ENCODE data around the gene TEAD3.

The TEAD3 gene

GRCh38 chr6:35468181-35468979 is 28.5 kb downstream of the TEAD3 start, which contains the start of gene RPL10A:
RPL10A (plus strand) TSS chr6:35468401; CDS start chr6:35468435, 34 bp downstream.
- H3K4me3 Mint-ChIP-seq = peak within 1 kb of the TSS; percentile 97
- no peaks in the 10 kb centered on the region for H3K27me3 Mint-ChIP-seq (ENCODE audit: low read depth)
- H3K9me3 Mint-ChIP-seq = no peaks in the 10 kb centered on the region
- peaks cover 28% of the 10 kb centered on the region for H3K4me1 Mint-ChIP-seq (ENCODE audit: low read depth)
- H3K27ac Mint-ChIP-seq = peak within 1 kb of the TSS; percentile 97
- H3K36me3 Mint-ChIP-seq (ENCODE audit: low read depth) = peaks cover 38% of the 10 kb centered on the region

- H3K9me3 Mint-ChIP-seq = no peaks in the 10 kb centered on the region
- H3K36me3 Mint-ChIP-seq (ENCODE audit: low read depth) = peaks cover 37% of the 10 kb centered on the region
- H3K4me3 Mint-ChIP-seq = no peak overlapping the region
- peaks cover 21% of the 10 kb centered on the region for H3K4me1 Mint-ChIP-seq (ENCODE audit: low read depth)
- H3K27me3 Mint-ChIP-seq (ENCODE audit: low read depth) = no peaks in the 10 kb centered on the region
- peak overlapping the region; percentile 13 for H3K27ac Mint-ChIP-seq
Measured at GRCh38 chr6:35465646-35466045, 31.2 kb downstream of the TEAD3 start.

GRCh38 chr6:35463292-35463691 is 33.6 kb downstream of the TEAD3 start:
- no peaks in the 10 kb centered on the region for H3K27me3 Mint-ChIP-seq (ENCODE audit: low read depth)
- no peak overlapping the region for H3K27ac Mint-ChIP-seq
- no peaks in the 10 kb centered on the region for H3K9me3 Mint-ChIP-seq
- peaks cover 27% of the 10 kb centered on the region for H3K36me3 Mint-ChIP-seq (ENCODE audit: low read depth)
- peaks cover 7% of the 10 kb centered on the region for H3K4me1 Mint-ChIP-seq (ENCODE audit: low read depth)
- no peak overlapping the region for H3K4me3 Mint-ChIP-seq

- Mint-ChIP-seq H3K36me3 (ENCODE audit: low read depth) (peaks cover 29% of the 10 kb centered on the region), H3K27me3 (ENCODE audit: low read depth) (no peaks in the 10 kb centered on the region), H3K4me3 (no peak overlapping the region), H3K27ac (no peak overlapping the region), H3K4me1 (ENCODE audit: low read depth) (peaks cover 6% of the 10 kb centered on the region), H3K9me3 (no peaks in the 10 kb centered on the region)
Measured at GRCh38 chr6:35461270-35461669, 35.6 kb downstream of the TEAD3 start.

GRCh38 chr6:35457907-35458306 is 39.0 kb downstream of the TEAD3 start:
- H3K27me3 Mint-ChIP-seq (ENCODE audit: low read depth) = no peaks in the 10 kb centered on the region
- H3K36me3 Mint-ChIP-seq (ENCODE audit: low read depth) = peaks cover 25% of the 10 kb centered on the region
- H3K4me1 Mint-ChIP-seq (ENCODE audit: low read depth) = peaks cover 21% of the 10 kb centered on the region
- H3K4me3 Mint-ChIP-seq = no peak overlapping the region
- no peaks in the 10 kb centered on the region for H3K9me3 Mint-ChIP-seq
- no peak overlapping the region for H3K27ac Mint-ChIP-seq

- Mint-ChIP-seq H3K4me3 (peak overlapping the region; percentile 42), H3K36me3 (ENCODE audit: low read depth) (peaks cover 15% of the 10 kb centered on the region), H3K9me3 (no peaks in the 10 kb centered on the region), H3K27me3 (ENCODE audit: low read depth) (peaks cover 15% of the 10 kb centered on the region), H3K4me1 (ENCODE audit: low read depth) (peaks cover 34% of the 10 kb centered on the region), H3K27ac (no peak overlapping the region)
Measured at GRCh38 chr6:35454391-35455110, 42.3 kb downstream of the TEAD3 start.

GRCh38 chr6:35453236-35453635 is 43.6 kb downstream of the TEAD3 start:
- Mint-ChIP-seq H3K4me3 (peak overlapping the region; percentile 73), H3K4me1 (ENCODE audit: low read depth) (peaks cover 34% of the 10 kb centered on the region), H3K27me3 (ENCODE audit: low read depth) (peaks cover 15% of the 10 kb centered on the region), H3K27ac (no peak overlapping the region), H3K9me3 (no peaks in the 10 kb centered on the region), H3K36me3 (ENCODE audit: low read depth) (peaks cover 9% of the 10 kb centered on the region)

GRCh38 chr6:35452183-35453090 is 44.4 kb downstream of the TEAD3 start, which contains the start of gene FANCE:
FANCE (plus strand) TSS chr6:35452338; CDS start chr6:35452546, 208 bp downstream.
- Mint-ChIP-seq H3K4me3 (peak within 1 kb of the TSS; percentile 85), H3K27me3 (ENCODE audit: low read depth) (peaks cover 17% of the 10 kb centered on the region), H3K27ac (peak within 1 kb of the TSS; percentile 41), H3K4me1 (ENCODE audit: low read depth) (peaks cover 29% of the 10 kb centered on the region), H3K9me3 (no peaks in the 10 kb centered on the region), H3K36me3 (ENCODE audit: low read depth) (peaks cover 3% of the 10 kb centered on the region)

GRCh38 chr6:35451354-35452182 is 45.3 kb downstream of the TEAD3 start:
- Mint-ChIP-seq H3K4me3 (peak overlapping the region; percentile 85), H3K27ac (peak overlapping the region; percentile 12), H3K27me3 (ENCODE audit: low read depth) (peaks cover 20% of the 10 kb centered on the region), H3K36me3 (ENCODE audit: low read depth) (peaks cover 3% of the 10 kb centered on the region), H3K9me3 (no peaks in the 10 kb centered on the region), H3K4me1 (ENCODE audit: low read depth) (peaks cover 32% of the 10 kb centered on the region)

- H3K27me3 Mint-ChIP-seq (ENCODE audit: low read depth) = peaks cover 20% of the 10 kb centered on the region
- H3K27ac Mint-ChIP-seq = no peak overlapping the region
- H3K4me3 Mint-ChIP-seq = no peak overlapping the region
- no peaks in the 10 kb centered on the region for H3K9me3 Mint-ChIP-seq
- H3K4me1 Mint-ChIP-seq (ENCODE audit: low read depth) = peaks cover 38% of the 10 kb centered on the region
- peaks cover 2% of the 10 kb centered on the region for H3K36me3 Mint-ChIP-seq (ENCODE audit: low read depth)
Measured at GRCh38 chr6:35449287-35449881, 47.5 kb downstream of the TEAD3 start.

- Mint-ChIP-seq H3K27ac (peak overlapping the region; percentile 27), H3K4me3 (no peak overlapping the region), H3K4me1 (ENCODE audit: low read depth) (peaks cover 30% of the 10 kb centered on the region), H3K27me3 (ENCODE audit: low read depth) (peaks cover 20% of the 10 kb centered on the region), H3K36me3 (ENCODE audit: low read depth) (no peaks in the 10 kb centered on the region), H3K9me3 (no peaks in the 10 kb centered on the region)
Measured at GRCh38 chr6:35448191-35448590, 48.7 kb downstream of the TEAD3 start.

GRCh38 chr6:35445691-35446090 is 51.2 kb downstream of the TEAD3 start:
- Mint-ChIP-seq H3K36me3 (ENCODE audit: low read depth) (no peaks in the 10 kb centered on the region), H3K4me3 (no peak overlapping the region), H3K27ac (no peak overlapping the region), H3K9me3 (no peaks in the 10 kb centered on the region), H3K4me1 (ENCODE audit: low read depth) (peaks cover 16% of the 10 kb centered on the region), H3K27me3 (ENCODE audit: low read depth) (peaks cover 10% of the 10 kb centered on the region)

GRCh38 chr6:35443341-35444030 is 53.4 kb downstream of the TEAD3 start:
- Mint-ChIP-seq H3K4me3 (no peak overlapping the region), H3K36me3 (ENCODE audit: low read depth) (no peaks in the 10 kb centered on the region), H3K4me1 (ENCODE audit: low read depth) (peaks cover 13% of the 10 kb centered on the region), H3K9me3 (no peaks in the 10 kb centered on the region), H3K27ac (no peak overlapping the region), H3K27me3 (ENCODE audit: low read depth) (peaks cover 5% of the 10 kb centered on the region)

Data from T-helper 1 cell treated with Interleukin-12 subunit alpha and Interleukin-12 subunit beta and Interleukin-4 antibody, amounts not matched to agents 30 μg/mL and 1 μg/mL, for 36 hours (primary cell).